T-cell (primary cell): ENCODE measurements around the gene CCDC78. TPM values are rescaled to one million over a fixed set of nuclear protein-coding genes. Genes with fewer than 3 reads are reported as not detected.

Experiments used
- ATAC-seq, 4 experiments: fragments of 200-7000 bp in 3 of 4; fragments of 150-1000 bp in 1 of 4; cut with Tn5 transposase; replicated peaks in 1 of 4; 1 replicate in 3 of 4; 2 replicates in 1 of 4; pipeline ENCODE4 v1.10.0; 2021; ENCODE audit warnings: moderate library complexity in 3 of 4, mild to moderate bottlenecking in 2 of 4, moderate number of reproducible peaks in 1 of 4
- CTCF ChIA-PET, 2 donors: fragments of 300-600 bp; sonication (Branson Sonifier 250); formaldehyde crosslinking; loops; one replicate each; lab custom pipeline; 2022; ENCODE audit warnings: antibody characterized with exemption in 2 of 2; lab: Charles Lee
- POLR2A ChIA-PET, 2 donors: fragments of 300-600 bp; sonication (Branson Sonifier 250); formaldehyde crosslinking; loops; one replicate each; lab custom pipeline; 2022; ENCODE audit warnings: antibody characterized with exemption in 2 of 2; lab: Charles Lee
- DNase-seq, 35 experiments: peaks; one replicate each; pipeline versions ENCODE4 v3.0.0 to v3.0.0-alpha.2; 2013 to 2023
- H3K27ac ChIP-seq: one replicate; pipeline ENCODE4 v1.5.1; 2013; ENCODE audit warnings: low read length
- H3K27me3 ChIP-seq, 2 experiments: replicated peaks in 1 of 2; 1 replicate in 1 of 2; 2 replicates in 1 of 2; pipeline versions ENCODE4 v1.6.1 to v1.7.0; 2013; ENCODE audit warnings: low read length in 1 of 2, mixed read lengths in 1 of 2; ENCODE audit not compliant: control insufficient read depth in 2 of 2, insufficient read depth in 2 of 2; ENCODE audit errors: extremely low read depth in 1 of 2
- H3K36me3 ChIP-seq, 2 donors: 1 replicate in 1 of 2; 2 replicates in 1 of 2; pipeline versions ENCODE4 v1.6.1 to v1.7.0; 2013; ENCODE audit warnings: low read length in 1 of 2; ENCODE audit not compliant: control insufficient read depth in 2 of 2, insufficient read depth in 1 of 2; ENCODE audit errors: extremely low read depth in 1 of 2
- H3K4me1 ChIP-seq, 2 experiments: 1 replicate in 1 of 2; 2 replicates in 1 of 2; pipeline versions ENCODE4 v1.6.1 to v1.7.0; 2013; ENCODE audit warnings: low read length in 2 of 2, mixed read lengths in 1 of 2; ENCODE audit not compliant: insufficient read depth in 2 of 2, control insufficient read depth in 1 of 2; ENCODE audit errors: extremely low read depth in 1 of 2
- H3K4me3 ChIP-seq, 2 donors: 1 replicate in 1 of 2; 2 replicates in 1 of 2; pipeline versions ENCODE4 v1.5.1 to v1.7.0; 2013; ENCODE audit warnings: mild to moderate bottlenecking in 2 of 2, low read length in 1 of 2, moderate library complexity in 1 of 2; ENCODE audit not compliant: control insufficient read depth in 1 of 2; ENCODE audit errors: extremely low read depth in 1 of 2
- H3K9me3 ChIP-seq: 2 replicates; pipeline ENCODE4 v1.7.0; 2013
- H3K27ac Mint-ChIP-seq, 2 donors: one replicate each; pipeline ENCODE4 v1.8.0; 2020 to 2021; ENCODE audit warnings: mild to moderate bottlenecking in 2 of 2, mixed read lengths in 2 of 2
- H3K27me3 Mint-ChIP-seq, 2 donors: one replicate each; pipeline ENCODE4 v1.8.0; 2021 to 2022; ENCODE audit warnings: mixed read lengths in 2 of 2
- H3K36me3 Mint-ChIP-seq: one replicate; pipeline ENCODE4 v1.8.0; 2021; ENCODE audit warnings: mixed read lengths
- H3K4me1 Mint-ChIP-seq, 3 donors: one replicate each; pipeline ENCODE4 v1.8.0; 2020 to 2022; ENCODE audit warnings: mixed read lengths in 3 of 3, mild to moderate bottlenecking in 1 of 3
- H3K4me3 Mint-ChIP-seq, 3 donors: one replicate each; pipeline ENCODE4 v1.8.0; 2020 to 2022; ENCODE audit warnings: mild to moderate bottlenecking in 3 of 3, mixed read lengths in 3 of 3, moderate library complexity in 3 of 3
- H3K9me3 Mint-ChIP-seq, 3 donors: one replicate each; pipeline ENCODE4 v1.8.0; 2020 to 2022; ENCODE audit warnings: mixed read lengths in 3 of 3
- WGBS: methylation state at CpG from one replicate; pipeline ENCODE4 v1.1.5; 2013; ENCODE audit warnings: missing lambda C conversion rate; ENCODE audit not compliant: insufficient coverage; 5-methylcytosine and 5-hydroxymethylcytosine counted together
- total RNA-seq, 35 experiments: library from RNA in 6 of 35; stranded (reverse) in 6 of 35; fragments of 120-200 nt in 1 of 35; gene quantifications; one replicate each; pipeline versions ENCODE4 v1.2.1 to v1.2.4 and lab custom pipeline; 2013 to 2026

CCDC78 gene
- total RNA-seq, 5 donors from 2014 or later (not counting 1 experiment from before 2014, with no cell fraction given) = 3.1 to 17.1 (median 8.6) TPM

- ChIA-PET POLR2A (no interaction called here), CTCF (interaction anchor here in 1 of 2 donors (0.6 kb wide), 1 partner anchor 1126 kb away, joined by 5 read pairs; no protein-coding TSS in a partner anchor)
- no peaks in the 10 kb centered on the region for H3K27me3 ChIP-seq
- Mint-ChIP-seq H3K36me3 (peaks cover 12% of the 10 kb centered on the region), H3K27ac (no peak overlapping the region), H3K9me3 (no peaks in the 10 kb centered on the region), H3K27me3 (no peaks in the 10 kb centered on the region), H3K4me3 (no peak overlapping the region), H3K4me1 (peaks cover 0 to 14% (median 12%) of the 10 kb centered on the region in 3 donors)
- H3K4me3 ChIP-seq = no peak overlapping the region
- ATAC-seq (no peak), DNase-seq (no peak)
- H3K9me3 ChIP-seq = no peaks in the 10 kb centered on the region
- H3K27ac ChIP-seq = no peak overlapping the region
- 95% methylated on average over 24 of the region's 25 CpGs for WGBS
- peaks cover 20 to 47% of the 10 kb centered on the region in 2 donors for H3K36me3 ChIP-seq
- peaks cover 0 to 9% of the 10 kb centered on the region in 2 experiments for H3K4me1 ChIP-seq
Measured at GRCh38 chr16:734981-735881, 9.0 kb upstream of the CCDC78 start.

DNA sequence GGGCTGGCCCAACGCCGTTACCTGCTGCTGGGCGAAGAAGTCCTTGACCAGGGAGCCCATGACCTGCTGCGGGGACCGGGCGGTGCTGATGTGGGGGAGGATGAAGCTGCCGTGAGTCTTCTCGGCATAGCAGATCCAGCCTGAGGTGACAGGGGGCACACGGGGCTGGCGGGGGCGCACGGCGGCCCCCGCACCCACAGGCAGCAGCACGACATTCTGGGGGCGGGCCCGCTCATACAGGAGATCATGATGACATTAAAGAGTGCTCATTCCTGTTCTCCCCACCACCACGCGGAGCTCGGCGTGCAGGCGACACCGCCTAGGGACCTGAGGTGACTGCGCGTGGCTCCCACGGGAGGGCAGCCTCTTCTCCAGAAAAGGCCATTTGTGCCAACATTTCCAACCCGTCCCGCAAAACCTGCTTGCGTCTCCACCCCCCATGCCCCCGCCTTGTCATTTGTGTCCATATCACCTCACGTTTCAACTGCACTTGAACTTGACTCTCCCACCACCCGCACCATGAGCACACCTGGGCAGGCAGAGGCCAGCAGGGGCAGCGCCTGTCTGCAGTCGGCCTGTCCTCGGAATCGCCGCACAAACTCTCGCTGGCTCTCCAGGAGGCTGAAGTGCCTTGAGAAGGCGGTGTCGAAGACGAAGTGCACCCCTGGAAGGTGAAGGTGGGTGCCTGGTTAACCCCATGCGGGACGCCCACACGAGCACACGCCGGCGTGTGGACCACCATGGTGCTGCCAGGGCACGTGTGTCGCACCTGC lies 8.2 kb upstream of the CCDC78 start:
- Histone ChIP-seq H3K9me3 (no peaks in the 10 kb centered on the region), H3K4me3 (no peak overlapping the region), H3K36me3 (peaks cover 23 to 47% of the 10 kb centered on the region in 2 donors), H3K27me3 (no peaks in the 10 kb centered on the region), H3K4me1 (peaks cover 0 to 1% of the 10 kb centered on the region in 2 experiments), H3K27ac (no peak overlapping the region)
- H3K36me3 Mint-ChIP-seq = peaks cover 12% of the 10 kb centered on the region
- peaks cover 0 to 8% (median 7%) of the 10 kb centered on the region in 3 donors for H3K4me1 Mint-ChIP-seq
- DNase-seq (no peak), ATAC-seq (no peak)
- H3K4me3 Mint-ChIP-seq = no peak overlapping the region
- WGBS = 94% methylated on average over 43 of the region's 49 CpGs
- no peaks in the 10 kb centered on the region for H3K27me3 Mint-ChIP-seq
- no peaks in the 10 kb centered on the region for H3K9me3 Mint-ChIP-seq
- CTCF ChIA-PET = no interaction called here
- POLR2A ChIA-PET = no interaction called here
- H3K27ac Mint-ChIP-seq = no peak overlapping the region

DNA sequence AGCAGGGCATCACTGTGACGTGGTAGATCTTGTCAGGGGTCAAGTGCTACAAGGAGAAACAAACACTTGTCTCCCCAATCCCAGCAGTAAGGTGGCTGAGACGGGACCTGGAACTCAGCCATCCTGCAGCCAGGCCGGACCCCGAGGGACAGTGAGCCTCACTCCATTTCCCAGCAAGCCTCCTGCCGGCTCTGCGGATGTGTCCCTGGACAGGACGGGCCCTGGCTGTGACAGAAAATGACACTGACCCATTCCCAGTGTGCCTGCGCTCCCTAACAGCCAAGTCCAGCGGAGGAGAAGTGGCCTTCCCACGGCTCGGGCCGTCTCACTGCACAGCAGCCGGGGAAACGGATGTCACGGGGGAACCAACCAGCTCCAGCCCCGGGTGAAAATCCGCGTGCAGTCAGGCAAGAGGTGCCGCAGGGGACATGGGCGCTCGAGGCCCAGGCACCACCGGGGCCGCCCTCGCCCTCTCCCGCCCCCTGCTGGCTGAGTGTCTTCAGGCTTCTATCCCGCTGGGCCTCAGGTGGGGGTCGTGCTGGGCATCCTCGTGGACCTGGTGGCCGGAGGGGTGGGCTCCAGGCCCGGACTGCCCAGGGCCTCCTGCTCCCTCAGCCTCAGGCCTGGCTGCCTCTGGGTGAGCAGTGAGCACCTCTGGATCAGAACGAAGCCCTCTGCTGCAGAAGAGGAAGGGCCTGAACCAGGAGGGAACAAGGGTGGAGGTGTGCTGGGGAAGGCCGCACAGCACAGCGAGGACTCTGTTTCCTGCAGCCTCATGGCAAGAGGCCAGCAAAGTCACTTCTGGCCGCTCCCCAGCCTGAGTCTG lies 7.4 kb upstream of the CCDC78 start:
- H3K4me3 ChIP-seq = no peak overlapping the region
- no peak overlapping the region for H3K27ac Mint-ChIP-seq
- ATAC-seq (peak in 3 of 4 experiments; percentile 47 to 61 (median 49)), DNase-seq (peak in 7 of 35 experiments; percentile 34 to 61 (median 45))
- peaks cover 23 to 47% of the 10 kb centered on the region in 2 donors for H3K36me3 ChIP-seq
- H3K27me3 ChIP-seq = no peaks in the 10 kb centered on the region
- H3K36me3 Mint-ChIP-seq = peaks cover 12% of the 10 kb centered on the region
- H3K4me1 Mint-ChIP-seq = peaks cover 0 to 6% (median 4%) of the 10 kb centered on the region in 3 donors
- no peak overlapping the region for H3K4me3 Mint-ChIP-seq
- peaks cover 0 to 4% of the 10 kb centered on the region in 2 experiments for H3K4me1 ChIP-seq
- H3K27ac ChIP-seq = no peak overlapping the region
- H3K9me3 ChIP-seq = no peaks in the 10 kb centered on the region
- ChIA-PET CTCF (no interaction called here), POLR2A (no interaction called here)
- 93% methylated on average over 30 of the region's 34 CpGs for WGBS
- H3K27me3 Mint-ChIP-seq = no peaks in the 10 kb centered on the region
- no peaks in the 10 kb centered on the region for H3K9me3 Mint-ChIP-seq

GRCh38 chr16:732936-733335 lies 6.7 kb upstream of the CCDC78 start:
- DNase-seq = no peak
- H3K4me1 Mint-ChIP-seq = peaks cover 0 to 5% (median 3%) of the 10 kb centered on the region in 3 donors
- ChIA-PET CTCF (no interaction called here), POLR2A (no interaction called here)
- WGBS = 93% methylated on average over 12 of the region's 13 CpGs
- no peak for ATAC-seq
- peaks cover 12% of the 10 kb centered on the region for H3K36me3 Mint-ChIP-seq
- H3K27me3 Mint-ChIP-seq = no peaks in the 10 kb centered on the region
- no peaks in the 10 kb centered on the region for H3K9me3 ChIP-seq
- H3K4me3 Mint-ChIP-seq = no peak overlapping the region
- no peak overlapping the region for H3K4me3 ChIP-seq
- no peaks in the 10 kb centered on the region for H3K9me3 Mint-ChIP-seq
- H3K27me3 ChIP-seq = no peaks in the 10 kb centered on the region
- H3K27ac Mint-ChIP-seq = no peak overlapping the region
- peaks cover 23 to 45% of the 10 kb centered on the region in 2 donors for H3K36me3 ChIP-seq
- H3K27ac ChIP-seq = no peak overlapping the region
- H3K4me1 ChIP-seq = peaks cover 0 to 7% of the 10 kb centered on the region in 2 experiments

DNA sequence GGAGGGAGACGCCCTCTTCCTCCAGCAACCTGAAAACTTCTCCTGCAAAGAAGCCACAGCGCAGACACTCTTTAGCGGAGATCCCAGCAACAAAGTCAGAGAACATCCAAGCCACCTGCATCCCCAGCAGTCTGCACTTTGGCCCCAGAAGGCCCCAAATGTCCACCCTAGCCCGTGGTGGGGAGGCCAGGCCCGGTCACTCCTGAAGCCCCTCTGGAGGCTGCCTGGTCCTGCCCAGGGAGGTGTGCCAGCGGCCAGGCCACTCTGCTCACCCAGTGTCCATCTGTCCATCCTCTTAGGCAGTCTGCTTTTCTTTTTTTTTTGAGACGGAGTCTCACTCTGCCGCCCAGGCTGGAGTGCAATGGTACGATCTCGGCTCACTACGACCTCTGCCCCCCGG lies 6.1 kb upstream of the CCDC78 start:
- H3K27ac ChIP-seq = no peak overlapping the region
- H3K9me3 ChIP-seq = no peaks in the 10 kb centered on the region
- no peak overlapping the region for H3K27ac Mint-ChIP-seq
- ChIA-PET POLR2A (no interaction called here), CTCF (no interaction called here)
- no peaks in the 10 kb centered on the region for H3K27me3 Mint-ChIP-seq
- peaks cover 23 to 42% of the 10 kb centered on the region in 2 donors for H3K36me3 ChIP-seq
- H3K27me3 ChIP-seq = no peaks in the 10 kb centered on the region
- H3K36me3 Mint-ChIP-seq = peaks cover 9% of the 10 kb centered on the region
- no peak overlapping the region for H3K4me3 ChIP-seq
- H3K4me1 ChIP-seq = peaks cover 0 to 12% of the 10 kb centered on the region in 2 experiments
- H3K9me3 Mint-ChIP-seq = no peaks in the 10 kb centered on the region
- no peak overlapping the region for H3K4me3 Mint-ChIP-seq
- ATAC-seq (no peak), DNase-seq (no peak)
- peaks cover 0 to 2% (median 0%) of the 10 kb centered on the region in 3 donors for H3K4me1 Mint-ChIP-seq
- WGBS = 99% methylated on average over 10 of the region's 12 CpGs
